IMR-90 (cell line): Measurements from ENCODE around the gene BCAS3.

ENCODE experiments used
- CEBPB ChIP-seq: IDR thresholded peaks from 2 replicates; pipeline ENCODE4 v1.6.1; 2012; ENCODE audit warnings: low read depth, low read length, improper control_type of control experiment
- FOS ChIP-seq: fragments of 150-350 bp; IDR thresholded peaks from 2 replicates; pipeline ENCODE4 v1.6.1; 2016; ENCODE audit warnings: low read depth, low read length
- MAFK ChIP-seq: IDR thresholded peaks from 2 replicates; pipeline ENCODE4 v1.6.1; 2012; ENCODE audit warnings: low read depth, low read length, improper control_type of control experiment
- MAZ ChIP-seq: IDR thresholded peaks from 2 replicates; pipeline ENCODE4 v1.6.1; 2012; ENCODE audit warnings: low read depth, mild to moderate bottlenecking, low read length, improper control_type of control experiment, moderate library complexity, borderline replicate concordance
- MXI1 ChIP-seq: IDR thresholded peaks from 2 replicates; pipeline ENCODE4 v1.6.1; 2012; ENCODE audit warnings: low read depth, mild to moderate bottlenecking, low read length, moderate library complexity, borderline replicate concordance
- NFE2L2 ChIP-seq: fragments of 150-350 bp; IDR thresholded peaks from 2 replicates; pipeline ENCODE4 v1.6.1; 2016; ENCODE audit warnings: low read depth, mild to moderate bottlenecking, low read length
- POLR2A ChIP-seq: IDR thresholded peaks from 2 replicates; pipeline ENCODE4 v1.6.1; 2012; ENCODE audit warnings: mild to moderate bottlenecking, low read depth, low read length
- RAD21 ChIP-seq: IDR thresholded peaks from 2 replicates; pipeline ENCODE4 v1.6.1; 2012; ENCODE audit warnings: low read length, improper control_type of control experiment
- RCOR1 ChIP-seq: IDR thresholded peaks from 2 replicates; pipeline ENCODE4 v1.6.1; 2012; ENCODE audit warnings: mild to moderate bottlenecking, low read length, improper control_type of control experiment; ENCODE audit not compliant: insufficient replicate concordance
- SMC3 ChIP-seq: fragments of 150-350 bp; IDR thresholded peaks from 2 replicates; pipeline ENCODE4 v1.6.1; 2016; ENCODE audit warnings: low read depth, mild to moderate bottlenecking, antibody characterized with exemption, low read length, moderate library complexity
- TF ChIP-seq, protein P1 (sequence below): conservative IDR thresholded peaks from 2 replicates; pipeline ENCODE4 v1.5.1; 2012; ENCODE audit warnings: mild to moderate bottlenecking, low read depth, low read length, improper control_type of control experiment
- TF ChIP-seq, protein P2 (sequence below): fragments of 150-350 bp; IDR thresholded peaks from 2 replicates; pipeline ENCODE4 v1.6.1; 2017; ENCODE audit warnings: mild to moderate bottlenecking, antibody characterized with exemption, low read length, low read depth

DNA sequence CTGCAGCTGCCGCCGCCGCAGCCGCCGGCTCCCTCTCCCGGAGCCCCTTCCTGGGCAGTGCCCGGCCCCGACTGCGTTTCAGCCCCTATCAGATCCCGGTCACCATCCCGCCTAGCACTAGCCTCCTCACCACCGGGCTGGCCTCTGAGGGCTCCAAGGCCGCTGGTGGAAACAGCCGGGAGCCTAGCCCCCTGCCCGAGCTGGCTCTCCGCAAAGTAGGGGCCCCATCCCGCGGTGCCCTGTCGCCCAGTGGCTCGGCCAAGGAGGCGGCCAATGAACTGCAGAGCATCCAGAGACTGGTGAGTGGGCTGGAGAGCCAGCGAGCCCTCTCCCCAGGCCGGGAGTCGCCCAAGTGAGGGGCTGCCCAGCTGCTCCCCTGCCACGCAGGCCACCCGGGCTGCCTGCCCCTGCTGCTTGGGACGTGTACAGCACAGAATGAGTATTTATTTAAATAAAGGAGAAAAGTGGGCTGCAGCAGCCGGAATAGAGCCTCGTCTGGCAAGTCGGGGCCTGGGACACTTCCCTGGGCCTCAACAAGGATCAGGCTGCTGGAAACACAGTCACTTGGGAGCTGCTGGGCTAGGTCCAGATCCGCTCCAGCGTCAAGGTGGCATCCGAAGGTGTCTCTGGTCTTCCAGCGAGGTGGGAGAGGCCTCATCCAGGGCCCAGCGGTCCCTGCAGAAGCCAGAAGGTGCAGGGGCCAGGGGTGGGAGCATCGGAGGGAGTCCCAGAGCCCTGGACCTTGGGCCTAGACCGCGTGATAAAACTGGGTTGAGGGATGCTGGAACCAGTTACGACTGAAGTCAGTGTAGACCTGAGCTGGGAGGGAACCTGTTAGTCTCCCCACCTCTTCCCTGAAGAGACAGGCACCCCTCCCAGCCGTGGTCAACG lies 730.7 kb downstream of the BCAS3 start:
- TF ChIP-seq, protein P1, sequence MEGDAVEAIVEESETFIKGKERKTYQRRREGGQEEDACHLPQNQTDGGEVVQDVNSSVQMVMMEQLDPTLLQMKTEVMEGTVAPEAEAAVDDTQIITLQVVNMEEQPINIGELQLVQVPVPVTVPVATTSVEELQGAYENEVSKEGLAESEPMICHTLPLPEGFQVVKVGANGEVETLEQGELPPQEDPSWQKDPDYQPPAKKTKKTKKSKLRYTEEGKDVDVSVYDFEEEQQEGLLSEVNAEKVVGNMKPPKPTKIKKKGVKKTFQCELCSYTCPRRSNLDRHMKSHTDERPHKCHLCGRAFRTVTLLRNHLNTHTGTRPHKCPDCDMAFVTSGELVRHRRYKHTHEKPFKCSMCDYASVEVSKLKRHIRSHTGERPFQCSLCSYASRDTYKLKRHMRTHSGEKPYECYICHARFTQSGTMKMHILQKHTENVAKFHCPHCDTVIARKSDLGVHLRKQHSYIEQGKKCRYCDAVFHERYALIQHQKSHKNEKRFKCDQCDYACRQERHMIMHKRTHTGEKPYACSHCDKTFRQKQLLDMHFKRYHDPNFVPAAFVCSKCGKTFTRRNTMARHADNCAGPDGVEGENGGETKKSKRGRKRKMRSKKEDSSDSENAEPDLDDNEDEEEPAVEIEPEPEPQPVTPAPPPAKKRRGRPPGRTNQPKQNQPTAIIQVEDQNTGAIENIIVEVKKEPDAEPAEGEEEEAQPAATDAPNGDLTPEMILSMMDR: no peak
- TF ChIP-seq POLR2A (no peak), SMC3 (no peak), RAD21 (no peak), MAZ (no peak), RCOR1 (no peak), MXI1 (no peak), CEBPB (no peak), MAFK (no peak), FOS (no peak), NFE2L2 (no peak)
- TF ChIP-seq, protein P2, sequence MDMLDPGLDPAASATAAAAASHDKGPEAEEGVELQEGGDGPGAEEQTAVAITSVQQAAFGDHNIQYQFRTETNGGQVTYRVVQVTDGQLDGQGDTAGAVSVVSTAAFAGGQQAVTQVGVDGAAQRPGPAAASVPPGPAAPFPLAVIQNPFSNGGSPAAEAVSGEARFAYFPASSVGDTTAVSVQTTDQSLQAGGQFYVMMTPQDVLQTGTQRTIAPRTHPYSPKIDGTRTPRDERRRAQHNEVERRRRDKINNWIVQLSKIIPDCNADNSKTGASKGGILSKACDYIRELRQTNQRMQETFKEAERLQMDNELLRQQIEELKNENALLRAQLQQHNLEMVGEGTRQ: no peak
